Measurements from ENCODE around the gene ABCC8.

GRCh38 chr11:17352950-17353820, 123.5 kb downstream of the ABCC8 start:
- TF ChIP-seq CTCF (conservative IDR thresholded peaks at IDR 0.05; ENCODE audit: low read depth in 2 of 2) (no peak), EZH2 (IDR thresholded peaks at IDR 0.05; ENCODE audit: low read depth, unreplicated experiment) (peak; percentile 70), REST (IDR thresholded peaks at IDR 0.05; ENCODE audit: unreplicated experiment) (no peak)
- TF ChIP-seq, protein P1, sequence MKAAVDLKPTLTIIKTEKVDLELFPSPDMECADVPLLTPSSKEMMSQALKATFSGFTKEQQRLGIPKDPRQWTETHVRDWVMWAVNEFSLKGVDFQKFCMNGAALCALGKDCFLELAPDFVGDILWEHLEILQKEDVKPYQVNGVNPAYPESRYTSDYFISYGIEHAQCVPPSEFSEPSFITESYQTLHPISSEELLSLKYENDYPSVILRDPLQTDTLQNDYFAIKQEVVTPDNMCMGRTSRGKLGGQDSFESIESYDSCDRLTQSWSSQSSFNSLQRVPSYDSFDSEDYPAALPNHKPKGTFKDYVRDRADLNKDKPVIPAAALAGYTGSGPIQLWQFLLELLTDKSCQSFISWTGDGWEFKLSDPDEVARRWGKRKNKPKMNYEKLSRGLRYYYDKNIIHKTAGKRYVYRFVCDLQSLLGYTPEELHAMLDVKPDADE (IDR thresholded peaks at IDR 0.05) = no peak
